Mucosa of descending colon (tissue), 3 donors: Measurements from ENCODE around the gene PTPN12. TPM values are rescaled to one million over a fixed set of nuclear protein-coding genes. Genes with fewer than 3 reads are reported as not detected.

ENCODE experiments used
- total RNA-seq, 3 donors: library from RNA; stranded (reverse); fragmentation: NEBNext Ultra II Directional in 2 of 3; extraction: Animal tissue kit (Norgen Biotek cat#: 25700) in 2 of 3; gene quantifications; one replicate each; pipeline versions ENCODE4 v1.2.1 to v1.2.4, GENCODE V29; 2021 to 2023
- donor health status: DM: no; HTN: no; CAD: no; lungs with moderate emphysema.
- donor health status: DM: no; HTN: no; CAD: no.
- donor health status: DM: no; HTN: yes; CAD: no.

Gene PTPN12
- total RNA-seq, 3 donors from 2014 or later, result 42.0 to 92.1 (median 44.6) TPM

Other genes starting within 250 kb of the PTPN12 start
- gene GSAP, start 120.9 kb upstream of the PTPN12 start, total RNA-seq, result 10 to 100 TPM in 2 of 3 donors, 1 to 10 TPM in 1; 8.0 to 16.7 (median 14.2) TPM
- gene RSBN1L, start 159.2 kb downstream of the PTPN12 start, total RNA-seq, result 10 to 100 TPM; 19.1 to 31.5 (median 19.6) TPM